NCI-H748 treated with DMSO at 0.1 percent for 48 hours (cell line): Measurements from ENCODE around the gene MEGF6.
"Not testable (repeated sequence)": the region's sequence is repeated elsewhere in the genome, so short reads cannot be mapped to it uniquely, and the experiment has no call there.

Experiments used
- DNase-seq: peaks from one replicate; lab custom pipeline; 2025; lab: John Stamatoyannopoulos, UW

Gene MEGF6

GRCh38 chr1:3575515-3575914, 35.8 kb downstream of the MEGF6 start:
- not testable (repeated sequence) for DNase-seq

DNA sequence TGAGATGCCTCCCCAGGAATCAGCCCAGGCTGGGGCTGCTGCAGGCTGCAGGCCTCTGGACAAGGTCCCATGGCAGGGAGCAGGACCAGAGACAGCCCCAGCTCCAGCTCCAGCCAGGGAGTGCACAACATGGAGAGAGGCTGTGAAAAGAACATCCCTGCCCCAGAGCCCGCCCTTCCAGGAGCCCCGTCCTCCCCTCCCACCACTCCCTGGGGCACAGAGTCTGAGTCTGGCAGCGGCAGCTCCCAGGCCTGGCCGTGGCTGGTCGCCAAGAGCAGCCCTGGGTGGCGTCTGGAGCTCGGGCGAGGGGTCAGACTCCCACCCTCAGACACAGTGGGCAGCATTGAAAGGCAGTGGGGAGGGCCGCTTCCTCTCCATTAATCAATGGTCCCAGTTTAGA, 37.8 kb downstream of the MEGF6 start:
- no peak for DNase-seq

- not testable (repeated sequence) for DNase-seq
These were observed 38.7 kb downstream of the MEGF6 start for GRCh38 chr1:3572638-3573037.

DNA sequence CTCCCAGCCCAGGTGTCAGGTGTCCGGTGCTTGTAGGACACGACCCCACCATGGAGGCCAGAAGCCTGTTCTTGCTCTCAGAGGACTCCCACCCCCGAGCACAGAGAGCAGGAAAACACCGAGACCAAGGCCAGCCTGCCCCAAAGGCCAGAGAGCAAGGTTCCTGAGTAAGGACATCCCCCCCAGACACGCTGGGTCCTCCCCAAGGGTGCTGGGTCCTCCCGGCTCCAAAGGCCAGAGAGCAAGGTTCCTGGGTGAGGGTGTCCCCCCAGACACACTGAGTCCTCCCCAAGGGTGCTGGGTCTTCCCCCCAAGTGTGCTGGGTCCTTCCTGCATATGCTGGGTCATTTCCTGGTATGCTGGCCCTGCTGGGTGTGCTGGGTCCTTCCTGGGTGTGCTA, 40.0 kb downstream of the MEGF6 start:
- DNase-seq: no peak

- no peak for DNase-seq
These were observed 41.0 kb downstream of the MEGF6 start for GRCh38 chr1:3570066-3570986.

GRCh38 chr1:3569436-3569835, 41.9 kb downstream of the MEGF6 start:
- no peak for DNase-seq

DNA sequence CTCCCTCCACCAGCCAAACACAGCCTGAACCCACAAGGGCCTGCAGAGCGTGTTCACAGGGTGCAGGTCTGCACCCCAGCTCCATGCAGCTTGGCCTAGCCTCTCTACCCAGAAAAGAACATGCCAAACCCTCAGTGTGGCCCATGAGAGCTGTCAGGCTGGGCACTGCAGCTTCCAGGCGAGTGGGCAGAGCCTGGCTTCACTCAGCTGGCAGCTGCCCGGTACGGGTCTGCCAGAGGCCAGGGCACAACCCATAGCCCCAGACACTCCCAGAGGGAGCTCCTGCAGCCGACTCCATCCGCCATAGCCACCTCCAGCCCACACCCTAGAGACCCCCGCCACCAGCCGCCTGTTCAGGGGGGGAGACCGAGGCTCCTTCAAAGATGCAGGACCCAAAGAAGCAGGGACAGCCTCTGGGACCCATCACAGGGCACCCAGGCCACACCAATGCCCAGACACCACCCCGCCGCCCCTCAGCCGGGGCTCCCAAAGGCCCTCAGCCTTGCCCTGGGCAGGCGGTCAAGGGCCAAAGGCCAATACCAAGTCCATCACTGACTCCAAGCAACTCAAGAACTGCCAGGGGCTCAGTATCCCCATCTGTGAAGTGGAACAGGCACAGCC, 42.4 kb downstream of the MEGF6 start:
- DNase-seq: no peak

DNA sequence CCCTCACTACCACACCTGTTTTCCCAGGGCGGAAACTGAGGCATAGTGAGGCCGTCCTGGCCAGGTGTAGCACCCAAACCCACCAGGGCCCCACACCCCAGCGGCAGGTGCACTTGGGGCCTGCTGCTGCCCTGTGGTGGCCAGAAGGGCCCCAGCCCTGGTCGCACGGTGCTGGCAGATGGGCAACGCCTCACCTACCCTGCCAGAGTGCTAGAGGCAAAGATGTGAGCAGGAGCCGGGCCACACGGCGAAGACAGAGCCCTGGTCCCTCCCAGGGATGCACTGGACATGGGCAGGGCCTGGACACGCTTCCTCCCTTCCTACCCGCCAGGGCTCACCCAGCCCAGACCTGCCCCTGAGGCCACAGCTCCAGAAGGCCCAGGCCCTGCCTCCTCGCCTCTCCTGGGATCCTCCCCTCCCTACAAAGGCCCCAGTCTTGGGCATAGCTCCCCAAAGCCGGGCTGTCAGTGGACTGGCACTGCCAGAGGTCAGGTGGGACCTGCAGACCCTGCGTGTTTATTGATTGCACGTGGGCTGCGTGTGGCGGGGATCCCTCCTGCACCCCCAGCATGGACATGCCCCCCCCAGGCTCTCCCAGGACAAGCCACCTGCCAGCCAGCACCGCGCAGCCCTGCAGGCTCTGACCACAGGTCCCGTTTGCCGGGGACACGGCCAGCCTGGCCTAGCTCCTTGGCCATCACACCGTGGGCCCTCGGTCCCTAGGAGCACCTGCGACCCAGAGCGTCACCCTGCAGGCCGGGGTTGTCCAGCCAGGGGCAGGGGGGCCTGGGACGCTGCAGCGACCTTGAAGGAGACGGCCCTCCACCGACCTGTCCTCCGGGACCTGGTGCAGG, 44.1 kb downstream of the MEGF6 start:
- no peak for DNase-seq

GRCh38 chr1:3566003-3566885, 45.1 kb downstream of the MEGF6 start:
- DNase-seq: no peak

- DNase-seq: no peak
These were observed 46.1 kb downstream of the MEGF6 start for GRCh38 chr1:3564921-3565831.

- no peak for DNase-seq
These were observed 47.7 kb downstream of the MEGF6 start for GRCh38 chr1:3563610-3564009.

DNA sequence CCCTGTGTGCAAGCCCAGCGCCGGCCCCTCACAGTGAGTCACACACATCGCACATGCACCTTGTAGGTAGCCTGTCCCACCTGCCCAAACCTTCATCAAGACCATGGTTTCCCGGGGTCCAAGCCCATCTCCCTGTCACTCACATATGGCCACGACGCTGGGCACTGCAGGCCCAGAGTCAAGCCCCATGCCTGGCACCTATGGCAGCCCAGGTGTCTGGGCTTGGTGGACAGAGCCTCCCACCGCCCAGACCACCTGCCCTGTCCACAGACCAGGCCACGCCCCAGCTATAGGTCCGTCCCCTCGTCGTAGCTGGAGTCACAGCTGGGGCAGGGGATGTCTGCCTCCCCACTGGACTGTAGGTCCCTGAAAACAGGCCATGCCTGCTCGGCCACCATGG, 48.2 kb downstream of the MEGF6 start:
- no peak for DNase-seq

GRCh38 chr1:3562712-3563111, 48.6 kb downstream of the MEGF6 start:
- no peak for DNase-seq

GRCh38 chr1:3561702-3562101, 49.6 kb downstream of the MEGF6 start:
- no peak for DNase-seq

DNA sequence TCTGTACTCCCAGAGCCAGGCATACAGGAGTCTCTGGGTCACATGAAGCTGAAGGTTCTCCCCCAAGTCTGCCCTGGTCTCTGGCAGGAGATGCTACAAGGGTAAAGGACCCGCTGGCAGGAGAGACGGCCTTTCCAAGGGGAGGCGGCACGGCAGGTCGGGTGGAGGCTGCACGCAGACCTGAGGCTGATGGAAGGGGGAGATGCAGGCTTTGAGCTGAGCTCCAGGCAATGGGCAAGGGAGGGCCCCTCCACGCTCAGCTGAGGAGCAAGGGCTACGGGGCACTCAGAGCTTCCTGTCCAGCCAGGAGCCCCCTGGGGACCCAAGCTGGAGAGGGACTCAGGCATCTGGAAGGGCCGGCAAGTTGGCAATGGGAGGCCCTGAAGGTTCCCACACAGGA, 50.3 kb downstream of the MEGF6 start:
- DNase-seq: no peak

DNA sequence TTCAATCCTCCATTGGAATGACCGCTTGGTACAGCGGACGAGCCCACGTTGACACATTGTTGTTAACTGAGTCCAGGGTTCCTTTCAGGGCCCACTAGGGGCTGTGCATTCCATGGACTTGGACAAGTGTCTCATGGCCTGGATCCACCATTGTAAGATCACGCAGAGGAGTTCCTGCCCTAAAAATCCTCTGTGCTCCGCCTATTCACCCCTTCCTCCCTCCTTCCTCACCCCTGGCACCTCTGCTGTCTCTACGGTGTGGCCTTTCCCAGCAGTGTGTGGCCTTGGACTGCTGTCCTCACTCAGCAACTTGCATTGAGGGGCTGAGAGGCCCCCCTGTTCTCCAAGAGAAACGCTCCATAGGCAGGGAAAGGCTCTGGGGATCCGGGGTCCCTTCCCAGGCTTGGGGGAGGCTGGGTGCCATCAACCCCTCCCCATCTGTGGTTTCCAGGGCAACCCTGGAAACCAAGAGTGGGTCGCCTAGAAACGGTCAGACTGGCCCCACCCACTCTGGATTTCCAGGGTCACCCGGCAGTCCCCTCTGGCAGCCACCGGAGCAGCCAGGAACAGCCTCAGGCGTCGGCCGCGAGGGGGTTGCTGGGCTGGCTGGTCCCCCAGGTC, 50.9 kb downstream of the MEGF6 start:
- DNase-seq: no peak

- DNase-seq: no peak
These were observed 53.1 kb downstream of the MEGF6 start for GRCh38 chr1:3558036-3558726.

GRCh38 chr1:3557366-3557765, 53.9 kb downstream of the MEGF6 start:
- no peak for DNase-seq

DNA sequence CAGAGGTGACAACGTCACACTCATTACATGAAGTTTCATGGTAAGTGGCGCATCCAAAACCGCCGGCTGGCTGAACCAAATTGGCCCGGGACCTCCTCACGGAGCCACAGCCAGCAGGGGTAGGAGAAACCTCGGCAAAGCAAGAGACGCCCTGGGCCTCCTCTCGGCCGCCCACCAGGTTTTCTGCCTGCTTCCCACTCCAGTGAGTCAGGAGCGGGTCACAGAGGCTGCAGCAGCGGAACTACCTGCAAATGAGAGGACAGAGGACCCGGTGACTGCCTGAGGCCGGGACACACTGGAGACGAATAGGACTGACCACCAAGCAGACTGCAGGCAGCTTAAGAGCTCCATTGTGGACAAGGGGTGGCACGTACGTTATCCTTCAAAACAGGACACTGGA, 55.0 kb downstream of the MEGF6 start:
- DNase-seq: no peak
